GM19193 (cell line): Measurements from ENCODE around the gene DHX34.

Experiments used
- POLR2A ChIP-seq: IDR thresholded peaks from 4 replicates; pipeline ENCODE4 v1.6.1; 2011; ENCODE audit not compliant: insufficient read depth, insufficient read length; ENCODE audit errors: extremely low read depth

The DHX34 gene

GRCh38 chr19:47375694-47376588 lies 26.8 kb downstream of the DHX34 start:
- TF ChIP-seq POLR2A: no peak

- no peak for TF ChIP-seq POLR2A
Observed at GRCh38 chr19:47376589-47377144, 27.6 kb downstream of the DHX34 start.

- no peak for TF ChIP-seq POLR2A
Observed at GRCh38 chr19:47377208-47377701, 28.1 kb downstream of the DHX34 start.

- no peak for TF ChIP-seq POLR2A
Observed at GRCh38 chr19:47377801-47378200, 28.7 kb downstream of the DHX34 start.

GRCh38 chr19:47378246-47378645 lies 29.1 kb downstream of the DHX34 start:
- no peak for TF ChIP-seq POLR2A

- TF ChIP-seq POLR2A: no peak
Observed at GRCh38 chr19:47379381-47379938, 30.3 kb downstream of the DHX34 start.

- no peak for TF ChIP-seq POLR2A
Observed at GRCh38 chr19:47380559-47380958, 31.4 kb downstream of the DHX34 start.

- no peak for TF ChIP-seq POLR2A
Observed at GRCh38 chr19:47381121-47381520, 32.0 kb downstream of the DHX34 start.

GRCh38 chr19:47381653-47382279 lies 32.7 kb downstream of the DHX34 start:
- no peak for TF ChIP-seq POLR2A

- TF ChIP-seq POLR2A: no peak
Observed at GRCh38 chr19:47389150-47389556, 40.0 kb downstream of the DHX34 start.

GRCh38 chr19:47390533-47391488 lies 41.7 kb downstream of the DHX34 start:
- no peak for TF ChIP-seq POLR2A

GRCh38 chr19:47391510-47392223 lies 42.6 kb downstream of the DHX34 start:
- TF ChIP-seq POLR2A: no peak

- TF ChIP-seq POLR2A: no peak
Observed at GRCh38 chr19:47398707-47399597, 49.8 kb downstream of the DHX34 start.

- TF ChIP-seq POLR2A: no peak
Observed at GRCh38 chr19:47402504-47402903, 53.4 kb downstream of the DHX34 start.
